ENCODE measurements around the gene RSRC1. TPM values are rescaled to one million over a fixed set of nuclear protein-coding genes. Genes with fewer than 3 reads are reported as not detected.

The RSRC1 gene
- total RNA-seq, 1 experiment from 2014 or later, result 37.9 TPM

DNA sequence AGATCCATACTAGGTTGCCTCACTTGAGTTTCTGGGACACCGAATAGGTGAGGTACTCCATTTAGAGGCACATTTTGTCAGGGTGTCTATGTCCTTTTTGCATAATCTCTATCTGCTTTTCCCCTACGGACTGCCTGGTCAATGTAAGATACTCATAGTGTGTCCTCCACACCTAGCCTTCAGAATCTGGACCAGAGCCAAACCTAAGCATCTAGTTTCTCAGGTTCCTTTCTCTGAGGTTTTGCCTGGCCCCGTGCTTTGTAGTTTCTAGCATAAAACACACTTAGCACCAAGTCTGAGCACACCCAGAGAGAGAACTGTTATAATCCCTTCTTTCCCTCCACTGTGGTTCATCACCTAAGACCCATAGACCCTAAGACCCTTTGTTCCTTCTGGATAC lies 355.2 kb downstream of the RSRC1 start:
- no peak for DNase-seq
- Histone ChIP-seq H2BK12ac (ENCODE audit: insufficient read length, low read depth, low read length) (no peak overlapping the region), H3K4me2 (ENCODE audit: insufficient read depth, insufficient read length, low read length) (no peak overlapping the region), H3K9ac (ENCODE audit: extremely low read depth, insufficient read length, low read length) (no peak overlapping the region), H3K27ac (ENCODE audit: insufficient read length, low read depth, low read length) (no peak overlapping the region), H2BK15ac (ENCODE audit: low read depth, low read length) (no peak overlapping the region), H3K14ac (ENCODE audit: insufficient read depth, low read length) (no peak overlapping the region), H3K4ac (ENCODE audit: low read depth, low read length) (no peak overlapping the region), H2AK5ac (ENCODE audit: insufficient read length, low read length) (no peak overlapping the region), H3K27me3 (ENCODE audit: insufficient read depth, low read length) (no peaks in the 10 kb centered on the region), H3K23me2 (ENCODE audit: insufficient read length, low read depth, low read length, poor library complexity, severe bottlenecking) (no peaks in the 10 kb centered on the region), H2AFZ (ENCODE audit: low read length) (no peak overlapping the region), H3K79me2 (ENCODE audit: insufficient read depth, low read length) (no peaks in the 10 kb centered on the region), H3K18ac (ENCODE audit: insufficient read length, low read depth, low read length) (no peak overlapping the region), H3T11ph (ENCODE audit: low read length) (no peak overlapping the region), H4K5ac (ENCODE audit: insufficient read length, low read depth, low read length) (no peak overlapping the region), H4K91ac (ENCODE audit: insufficient read length, low read depth, low read length) (no peak overlapping the region), H3K23ac (ENCODE audit: insufficient read length, low read depth, low read length) (no peak overlapping the region), H2BK120ac (ENCODE audit: low read depth, low read length, poor library complexity, severe bottlenecking) (no peak overlapping the region), H4K20me1 (ENCODE audit: control insufficient read depth, insufficient read depth, insufficient read length) (no peaks in the 10 kb centered on the region), H3K56ac (ENCODE audit: insufficient read length, low read depth, low read length) (no peak overlapping the region), H4K8ac (replicated peaks; ENCODE audit: insufficient read length, low read depth, low read length) (no peak overlapping the region), H3K9me3 (ENCODE audit: control insufficient read depth, low read depth, low read length) (no peaks in the 10 kb centered on the region), H3K79me1 (ENCODE audit: insufficient read depth, low read depth, low read length, poor library complexity, severe bottlenecking) (no peaks in the 10 kb centered on the region), H3K4me1 (ENCODE audit: insufficient read depth, low read length) (no peaks in the 10 kb centered on the region), H2BK20ac (ENCODE audit: low read depth, low read length, poor library complexity, severe bottlenecking) (no peak overlapping the region), H2BK5ac (ENCODE audit: insufficient read length, low read length) (no peak overlapping the region)
- TF ChIP-seq CTCF (conservative IDR thresholded peaks at IDR 0.05), result no peak
- no peaks in the 10 kb centered on the region for H3K9me3 Mint-ChIP-seq
- no peaks in the 10 kb centered on the region for H3K4me1 Mint-ChIP-seq
- no peaks in the 10 kb centered on the region for H3K36me3 Mint-ChIP-seq (ENCODE audit: insufficient read depth in 1 of 3, low read depth in 3 of 3)
- H3K27ac Mint-ChIP-seq, result no peak overlapping the region
- H3K4me3 Mint-ChIP-seq, result no peak overlapping the region
- no peaks in the 10 kb centered on the region for H3K27me3 Mint-ChIP-seq (ENCODE audit: low read depth)
- no CpG with 5 or more reads among the region's 3 CpGs for WGBS (ENCODE audit: extremely low coverage, insufficient read length, low lambda C conversion rate)
